Mesendoderm (in vitro differentiated cells): Measurements from ENCODE around the gene BABAM2.

Experiments used
- DNase-seq: peaks from one replicate; pipeline ENCODE4 v3.0.0; 2013
- H2AK5ac ChIP-seq: 2 replicates; pipeline ENCODE4 v1.6.1; 2013; ENCODE audit warnings: low read length, inconsistent platforms
- H2BK120ac ChIP-seq: 2 replicates; pipeline ENCODE4 v1.6.1; 2013; ENCODE audit warnings: low read depth, mild to moderate bottlenecking, low read length, moderate library complexity, mixed read lengths
- H2BK15ac ChIP-seq: replicated peaks from 2 replicates; pipeline ENCODE4 v1.6.1; 2013; ENCODE audit warnings: low read depth, mild to moderate bottlenecking, moderate library complexity
- H2BK5ac ChIP-seq: 2 replicates; pipeline ENCODE4 v1.6.1; 2013; ENCODE audit warnings: low read length, inconsistent platforms
- H3K18ac ChIP-seq: 2 replicates; pipeline ENCODE4 v1.6.1; 2013; ENCODE audit warnings: mild to moderate bottlenecking, low read length, mixed read lengths
- H3K23ac ChIP-seq: one replicate; pipeline ENCODE4 v1.6.1; 2013; ENCODE audit warnings: low read length
- H3K27ac ChIP-seq: 2 replicates; pipeline ENCODE4 v1.5.1; 2013; ENCODE audit warnings: low read depth, mild to moderate bottlenecking, inconsistent platforms, low read length, moderate library complexity
- H3K27me3 ChIP-seq: 2 replicates; pipeline ENCODE4 v1.6.1; 2013; ENCODE audit warnings: low read length, control low read depth, mild to moderate bottlenecking, inconsistent platforms; ENCODE audit not compliant: insufficient read depth, poor library complexity
- H3K36me3 ChIP-seq: 2 replicates; pipeline ENCODE4 v1.6.1; 2013; ENCODE audit warnings: low read length, inconsistent platforms; ENCODE audit not compliant: control insufficient read depth, insufficient read depth
- H3K4ac ChIP-seq: one replicate; pipeline ENCODE4 v1.6.1; 2013; ENCODE audit warnings: low read depth, mild to moderate bottlenecking, low read length, moderate library complexity
- H3K4me1 ChIP-seq: 2 replicates; pipeline ENCODE4 v1.6.1; 2013; ENCODE audit warnings: low read depth, low read length, inconsistent platforms; ENCODE audit not compliant: control insufficient read depth
- H3K4me2 ChIP-seq: 2 replicates; pipeline ENCODE4 v1.6.1; 2013; ENCODE audit warnings: low read length
- H3K4me3 ChIP-seq: 2 replicates; pipeline ENCODE4 v1.5.1; 2013; ENCODE audit warnings: mild to moderate bottlenecking, low read length
- H3K56ac ChIP-seq: one replicate; pipeline ENCODE4 v1.6.1; 2013; ENCODE audit warnings: low read length
- H3K79me1 ChIP-seq: 2 replicates; pipeline ENCODE4 v1.6.1; 2013; ENCODE audit warnings: low read length, inconsistent platforms
- H3K79me2 ChIP-seq: 2 replicates; pipeline ENCODE4 v1.6.1; 2013; ENCODE audit warnings: mild to moderate bottlenecking, low read length; ENCODE audit not compliant: control insufficient read depth, insufficient read depth
- H3K9ac ChIP-seq: 2 replicates; pipeline ENCODE4 v1.6.1; 2013; ENCODE audit warnings: low read length, inconsistent platforms
- H4K5ac ChIP-seq: one replicate; pipeline ENCODE4 v1.6.1; 2013; ENCODE audit warnings: low read length
- H4K8ac ChIP-seq: one replicate; pipeline ENCODE4 v1.6.1; 2013; ENCODE audit warnings: low read depth, mild to moderate bottlenecking, control low read depth, low read length, moderate library complexity
- WGBS: extraction: QIAGEN DNeasy Blood & Tissue Kit; methylation state at CpG from one replicate; pipeline ENCODE4 v1.1.7; 2013; ENCODE audit warnings: low lambda C conversion rate, missing lambda C conversion rate; ENCODE audit not compliant: insufficient coverage; ENCODE audit errors: extremely low coverage; 5-methylcytosine and 5-hydroxymethylcytosine counted together

Gene BABAM2

GRCh38 chr2:27929916-27930486 lies 39.5 kb downstream of the BABAM2 start:
- no peaks in the 10 kb centered on the region for H3K79me1 ChIP-seq
- no peaks in the 10 kb centered on the region for H3K36me3 ChIP-seq
- H2BK5ac ChIP-seq, result no peak overlapping the region
- H2BK15ac ChIP-seq, result no peak overlapping the region
- DNase-seq, result no peak
- H3K18ac ChIP-seq, result no peak overlapping the region
- no peak overlapping the region for H3K27ac ChIP-seq
- no peak overlapping the region for H3K4ac ChIP-seq
- H3K23ac ChIP-seq, result no peak overlapping the region
- H3K4me3 ChIP-seq, result no peak overlapping the region
- H4K8ac ChIP-seq, result no peak overlapping the region
- no peak overlapping the region for H3K56ac ChIP-seq
- no peaks in the 10 kb centered on the region for H3K79me2 ChIP-seq
- H2BK120ac ChIP-seq, result no peak overlapping the region
- no peak overlapping the region for H3K9ac ChIP-seq
- H3K27me3 ChIP-seq, result no peaks in the 10 kb centered on the region
- no CpG with 5 or more reads among the region's 11 CpGs for WGBS
- no peak overlapping the region for H3K4me2 ChIP-seq
- no peaks in the 10 kb centered on the region for H3K4me1 ChIP-seq
- H4K5ac ChIP-seq, result no peak overlapping the region
- H2AK5ac ChIP-seq, result no peak overlapping the region

- H3K23ac ChIP-seq, result no peak overlapping the region
- WGBS, result no CpG with 5 or more reads among the region's 4 CpGs
- H4K5ac ChIP-seq, result no peak overlapping the region
- H3K4me2 ChIP-seq, result no peak overlapping the region
- no peak overlapping the region for H4K8ac ChIP-seq
- H2AK5ac ChIP-seq, result no peak overlapping the region
- H3K4me3 ChIP-seq, result no peak overlapping the region
- no peak overlapping the region for H2BK5ac ChIP-seq
- H3K79me2 ChIP-seq, result no peaks in the 10 kb centered on the region
- no peak overlapping the region for H3K4ac ChIP-seq
- H3K27ac ChIP-seq, result no peak overlapping the region
- no peaks in the 10 kb centered on the region for H3K36me3 ChIP-seq
- H2BK15ac ChIP-seq, result no peak overlapping the region
- H3K79me1 ChIP-seq, result no peaks in the 10 kb centered on the region
- DNase-seq, result no peak
- H3K18ac ChIP-seq, result no peak overlapping the region
- no peak overlapping the region for H3K9ac ChIP-seq
- H3K56ac ChIP-seq, result no peak overlapping the region
- no peaks in the 10 kb centered on the region for H3K27me3 ChIP-seq
- H2BK120ac ChIP-seq, result no peak overlapping the region
- no peaks in the 10 kb centered on the region for H3K4me1 ChIP-seq
These were observed 40.9 kb downstream of the BABAM2 start for GRCh38 chr2:27931361-27931950.

GRCh38 chr2:27932396-27932795 lies 41.9 kb downstream of the BABAM2 start:
- no CpG with 5 or more reads among the region's 2 CpGs for WGBS
- Histone ChIP-seq H3K4me2 (no peak overlapping the region), H3K79me2 (no peaks in the 10 kb centered on the region), H3K18ac (no peak overlapping the region), H3K56ac (no peak overlapping the region), H3K9ac (no peak overlapping the region), H4K5ac (no peak overlapping the region), H2BK5ac (no peak overlapping the region), H3K79me1 (no peaks in the 10 kb centered on the region), H3K4ac (no peak overlapping the region), H3K27ac (no peak overlapping the region), H3K36me3 (no peaks in the 10 kb centered on the region), H3K27me3 (no peaks in the 10 kb centered on the region), H4K8ac (no peak overlapping the region), H2AK5ac (no peak overlapping the region), H3K4me3 (no peak overlapping the region), H3K23ac (no peak overlapping the region), H3K4me1 (no peaks in the 10 kb centered on the region), H2BK120ac (no peak overlapping the region), H2BK15ac (no peak overlapping the region)
- DNase-seq, result peak; percentile 33

GRCh38 chr2:27935026-27935425 lies 44.5 kb downstream of the BABAM2 start:
- H4K8ac ChIP-seq, result no peak overlapping the region
- no peak overlapping the region for H3K27ac ChIP-seq
- no peak overlapping the region for H2BK5ac ChIP-seq
- no peak overlapping the region for H2AK5ac ChIP-seq
- H3K79me1 ChIP-seq, result no peaks in the 10 kb centered on the region
- no peak overlapping the region for H3K4me3 ChIP-seq
- H3K4me1 ChIP-seq, result no peaks in the 10 kb centered on the region
- H3K27me3 ChIP-seq, result no peaks in the 10 kb centered on the region
- no peak overlapping the region for H4K5ac ChIP-seq
- H3K79me2 ChIP-seq, result no peaks in the 10 kb centered on the region
- H2BK15ac ChIP-seq, result no peak overlapping the region
- H3K56ac ChIP-seq, result no peak overlapping the region
- H3K4me2 ChIP-seq, result no peak overlapping the region
- no peaks in the 10 kb centered on the region for H3K36me3 ChIP-seq
- WGBS, result no CpG with 5 or more reads among the region's 3 CpGs
- no peak overlapping the region for H3K4ac ChIP-seq
- H3K9ac ChIP-seq, result no peak overlapping the region
- no peak for DNase-seq
- H3K23ac ChIP-seq, result no peak overlapping the region
- H2BK120ac ChIP-seq, result no peak overlapping the region
- H3K18ac ChIP-seq, result no peak overlapping the region

- Histone ChIP-seq H3K56ac (no peak overlapping the region), H4K5ac (no peak overlapping the region), H3K4me2 (no peak overlapping the region), H3K79me1 (no peaks in the 10 kb centered on the region), H2BK120ac (no peak overlapping the region), H3K79me2 (no peaks in the 10 kb centered on the region), H3K36me3 (no peaks in the 10 kb centered on the region), H3K27ac (no peak overlapping the region), H4K8ac (no peak overlapping the region), H3K18ac (no peak overlapping the region), H3K23ac (no peak overlapping the region), H3K27me3 (no peaks in the 10 kb centered on the region), H3K4me3 (no peak overlapping the region), H2BK5ac (no peak overlapping the region), H2AK5ac (no peak overlapping the region), H2BK15ac (no peak overlapping the region), H3K4ac (no peak overlapping the region), H3K9ac (no peak overlapping the region), H3K4me1 (no peaks in the 10 kb centered on the region)
- no CpG with 5 or more reads among the region's 2 CpGs for WGBS
- DNase-seq, result no peak
These were observed 49.7 kb downstream of the BABAM2 start for GRCh38 chr2:27940090-27940671.

- no peaks in the 10 kb centered on the region for H3K36me3 ChIP-seq
- no peak overlapping the region for H3K4me3 ChIP-seq
- no peak overlapping the region for H3K18ac ChIP-seq
- H2BK120ac ChIP-seq, result no peak overlapping the region
- no peak overlapping the region for H2AK5ac ChIP-seq
- H3K4ac ChIP-seq, result no peak overlapping the region
- WGBS, result no CpG with 5 or more reads among the region's 5 CpGs
- no peaks in the 10 kb centered on the region for H3K79me2 ChIP-seq
- H2BK5ac ChIP-seq, result no peak overlapping the region
- no peak overlapping the region for H3K4me2 ChIP-seq
- H3K79me1 ChIP-seq, result no peaks in the 10 kb centered on the region
- no peaks in the 10 kb centered on the region for H3K4me1 ChIP-seq
- H3K27ac ChIP-seq, result no peak overlapping the region
- no peak overlapping the region for H3K23ac ChIP-seq
- H3K27me3 ChIP-seq, result no peaks in the 10 kb centered on the region
- peak; percentile 43 for DNase-seq
- H3K56ac ChIP-seq, result no peak overlapping the region
- H4K5ac ChIP-seq, result no peak overlapping the region
- no peak overlapping the region for H3K9ac ChIP-seq
- no peak overlapping the region for H2BK15ac ChIP-seq
- H4K8ac ChIP-seq, result no peak overlapping the region
These were observed 50.5 kb downstream of the BABAM2 start for GRCh38 chr2:27940982-27941381.
